GM19324 (cell line): ENCODE measurements around the gene COL17A1.

Experiments used
- ATAC-seq: cut with Tn5 transposase; IDR thresholded peaks from one replicate; pipeline ENCODE4 v1.9.1; 2021; ENCODE audit warnings: mild to moderate bottlenecking, moderate library complexity; ENCODE audit not compliant: unreplicated experiment, low FRiP score

The COL17A1 gene

GRCh38 chr10:104054430-104054829 is 31.2 kb downstream of the COL17A1 start:
- ATAC-seq, result no peak

GRCh38 chr10:104053201-104053600 is 32.5 kb downstream of the COL17A1 start:
- no peak for ATAC-seq

- no peak for ATAC-seq
Measured at GRCh38 chr10:104052431-104052830, 33.2 kb downstream of the COL17A1 start.

GRCh38 chr10:104049504-104050250 is 36.0 kb downstream of the COL17A1 start:
- no peak for ATAC-seq

GRCh38 chr10:104046651-104047050 is 39.0 kb downstream of the COL17A1 start:
- ATAC-seq, result no peak

GRCh38 chr10:104045151-104046089 is 40.3 kb downstream of the COL17A1 start:
- no peak for ATAC-seq

GRCh38 chr10:104043854-104044253 is 41.8 kb downstream of the COL17A1 start:
- no peak for ATAC-seq

- ATAC-seq, result no peak
Measured at GRCh38 chr10:104043185-104043830, 42.4 kb downstream of the COL17A1 start.

- no peak for ATAC-seq
Measured at GRCh38 chr10:104041891-104042535, 43.7 kb downstream of the COL17A1 start.

GRCh38 chr10:104040862-104041789 is 44.6 kb downstream of the COL17A1 start:
- no peak for ATAC-seq

GRCh38 chr10:104040382-104040781 is 45.3 kb downstream of the COL17A1 start:
- ATAC-seq, result no peak

GRCh38 chr10:104038958-104039752 is 46.5 kb downstream of the COL17A1 start:
- no peak for ATAC-seq

GRCh38 chr10:104038537-104038936 is 47.1 kb downstream of the COL17A1 start:
- ATAC-seq, result no peak

- no peak for ATAC-seq
Measured at GRCh38 chr10:104037261-104037951, 48.3 kb downstream of the COL17A1 start.

- no peak for ATAC-seq
Measured at GRCh38 chr10:104036518-104037260, 49.0 kb downstream of the COL17A1 start.

GRCh38 chr10:104036069-104036384 is 49.7 kb downstream of the COL17A1 start:
- no peak for ATAC-seq

GRCh38 chr10:104035194-104036068 is 50.2 kb downstream of the COL17A1 start:
- no peak for ATAC-seq
